Measurements from ENCODE around the gene GCSAM.

The GCSAM gene

DNA sequence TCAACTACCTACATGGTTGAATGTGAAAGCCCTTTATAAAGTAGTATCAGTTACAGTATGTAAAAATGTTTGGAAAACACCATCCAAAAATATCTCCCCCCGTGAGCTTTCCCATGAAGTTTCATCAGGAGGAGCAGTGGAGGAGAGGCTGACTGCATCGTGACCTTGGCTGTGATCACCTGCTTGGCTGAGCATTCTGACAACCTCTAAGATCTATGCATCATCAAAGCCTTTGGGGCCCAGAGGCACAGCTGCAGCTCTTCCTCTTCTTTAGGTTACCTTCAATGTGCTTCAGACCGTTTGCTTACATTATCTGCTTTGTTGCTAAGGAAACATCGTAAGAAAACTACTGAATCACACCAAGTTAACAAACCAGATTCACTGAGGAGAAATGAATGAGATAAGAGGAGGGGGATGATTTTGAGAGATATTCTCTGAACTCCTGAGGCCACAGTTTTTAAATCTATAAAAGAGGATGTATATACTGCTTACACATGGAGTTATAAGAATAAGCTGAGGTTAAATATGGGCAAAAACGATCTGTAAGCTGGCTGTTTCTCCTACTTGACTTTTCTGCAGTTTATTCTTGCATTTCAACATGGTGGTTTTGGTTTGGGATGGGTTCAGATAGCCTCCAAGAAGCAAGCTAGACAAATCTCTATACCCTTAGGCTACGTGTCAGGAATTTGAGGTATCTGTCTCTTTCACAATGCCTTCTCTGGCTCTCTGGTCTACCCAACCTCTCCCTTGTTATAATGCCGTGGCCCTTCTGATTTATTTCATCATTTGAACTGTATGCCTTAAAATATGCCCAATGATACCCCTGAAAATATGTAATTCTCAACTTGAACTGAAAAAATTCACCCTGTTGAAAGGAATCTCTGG, 4.0 kb downstream of the GCSAM start:
- DNase-seq = peak; percentile 34

DNA sequence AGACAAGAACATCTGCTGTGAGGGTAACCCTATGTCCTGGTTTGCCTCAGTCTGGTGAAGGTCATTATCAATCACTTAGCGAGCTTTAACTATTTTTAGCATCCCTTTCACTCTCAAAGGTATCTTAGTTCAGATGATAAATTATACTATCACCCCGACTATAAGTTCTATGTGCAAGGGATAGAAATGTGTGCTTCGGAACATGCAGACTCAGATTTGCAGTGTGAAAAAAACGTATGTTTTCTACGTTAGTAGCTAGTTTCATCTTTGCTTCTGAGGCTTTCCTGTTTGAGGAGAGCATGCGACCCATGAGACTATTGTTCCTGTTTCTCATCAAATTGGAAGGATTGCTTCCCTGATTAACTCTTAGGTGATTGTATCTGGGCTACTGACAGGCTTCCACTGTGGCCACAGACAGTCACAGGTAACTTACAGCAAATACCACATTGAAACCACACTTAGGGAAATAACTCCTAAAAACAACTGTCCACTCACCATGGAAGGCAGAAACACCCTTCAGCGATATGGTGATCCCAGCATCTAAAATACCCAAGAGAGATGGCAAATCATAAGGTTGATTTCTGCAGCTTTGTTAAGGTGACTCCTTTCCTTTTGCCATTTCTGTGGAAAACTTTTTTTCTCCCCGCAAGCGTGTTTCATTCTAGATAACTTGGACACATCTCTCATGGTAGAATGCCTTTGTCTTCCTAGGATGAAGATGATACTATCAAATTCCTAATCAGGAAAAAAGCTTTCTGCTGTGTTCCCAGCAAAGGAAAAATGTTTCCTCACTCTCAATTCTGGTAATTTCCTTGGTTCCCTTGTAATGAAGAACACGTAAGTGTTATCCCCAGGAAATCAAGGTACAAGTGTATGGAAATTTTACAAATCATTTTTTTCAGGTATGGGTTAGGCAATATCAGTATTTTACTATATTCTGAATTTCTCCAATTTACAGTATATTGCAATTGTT, 5.2 kb downstream of the GCSAM start:
- DNase-seq = no peak

DNA sequence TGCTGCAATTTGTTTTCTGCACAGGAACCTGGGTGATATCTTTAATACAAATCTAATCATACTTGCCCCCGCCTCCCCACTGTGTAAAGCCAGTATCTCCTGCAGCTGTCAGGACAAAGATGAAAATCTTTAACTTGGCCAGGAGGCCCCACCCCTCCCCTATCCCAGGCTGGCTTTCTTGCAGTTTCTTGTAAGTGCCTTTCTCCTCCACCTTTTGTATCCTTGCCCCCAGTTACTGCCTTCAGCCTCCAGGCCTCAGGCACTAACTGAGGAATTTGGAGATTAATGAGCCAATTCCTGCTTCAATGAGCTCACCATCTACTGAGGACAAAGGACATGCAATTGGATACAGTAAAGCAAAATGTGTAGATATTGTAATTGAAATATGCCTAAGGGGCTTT, 6.5 kb downstream of the GCSAM start:
- DNase-seq = peak; percentile 23

DNA sequence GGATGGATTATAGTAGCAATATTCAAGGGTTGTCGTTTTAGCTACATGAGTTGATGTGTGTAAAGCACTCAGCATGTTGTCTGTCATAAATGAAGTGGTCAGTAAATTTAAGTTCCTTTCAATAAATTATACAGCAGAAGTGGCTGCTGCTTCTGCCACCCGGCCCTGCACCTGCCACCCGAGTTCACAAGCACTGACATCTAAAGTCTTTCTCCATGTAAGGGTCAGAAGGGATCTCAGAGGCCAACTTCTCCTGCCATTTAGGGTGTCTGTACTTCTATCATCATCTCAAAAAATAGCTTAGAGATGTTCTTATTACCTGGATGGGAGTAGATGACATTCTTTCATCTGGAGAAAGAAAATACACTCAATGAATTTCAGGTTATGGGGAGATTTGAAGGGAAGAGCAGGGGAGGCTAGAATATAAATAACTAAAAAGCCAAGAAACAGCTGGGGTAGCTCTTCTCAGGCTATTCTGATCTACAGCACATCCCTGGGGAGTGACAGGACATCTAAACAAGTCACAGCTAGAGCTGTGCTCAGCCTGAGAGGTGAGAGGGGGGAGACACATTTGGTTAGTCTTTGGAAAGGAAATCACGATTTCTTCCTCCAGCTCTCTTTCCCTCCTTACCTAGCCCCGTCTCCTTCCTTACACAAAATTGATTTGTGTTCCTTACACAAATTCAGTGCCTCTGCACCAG, 8.0 kb downstream of the GCSAM start:
- DNase-seq = no peak

DNA sequence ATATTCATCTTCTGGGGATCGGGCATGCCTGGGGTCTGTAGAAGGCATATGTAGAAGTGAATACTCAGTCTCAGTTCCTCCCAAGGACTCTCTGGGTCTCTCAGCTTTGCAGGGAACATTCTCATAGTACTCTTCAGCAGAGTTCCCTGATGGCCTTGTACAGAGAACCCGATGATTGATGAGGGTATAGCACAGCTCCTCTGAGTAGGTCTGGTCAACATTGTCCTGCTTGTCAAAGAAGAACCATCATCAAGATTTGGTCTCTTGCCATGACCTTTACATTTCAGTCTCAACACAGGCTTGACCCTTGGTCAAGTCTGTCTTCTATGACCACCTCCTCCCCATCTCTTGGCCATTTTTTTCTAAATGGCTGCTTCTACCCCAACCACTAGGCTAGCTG, 9.5 kb downstream of the GCSAM start:
- no peak for DNase-seq

DNA sequence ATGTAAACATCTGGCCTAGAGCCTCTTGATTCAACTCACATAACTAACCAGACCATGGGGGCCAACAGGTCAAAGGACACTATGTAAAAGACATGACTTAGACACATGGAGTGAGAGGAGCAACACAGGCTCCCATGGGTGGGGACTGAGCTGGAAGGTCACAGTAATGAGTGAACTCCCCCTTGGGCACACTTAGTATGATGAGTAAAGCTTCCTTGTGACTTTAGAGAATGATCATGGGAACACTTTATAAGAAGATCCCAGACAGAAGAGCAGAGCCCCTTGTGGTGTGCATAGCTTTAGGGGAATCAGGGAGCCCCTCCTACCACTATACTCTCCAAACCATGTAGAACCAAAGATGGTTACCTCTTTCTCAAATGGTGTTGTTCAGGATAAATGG, 10.2 kb downstream of the GCSAM start:
- DNase-seq = no peak

DNA sequence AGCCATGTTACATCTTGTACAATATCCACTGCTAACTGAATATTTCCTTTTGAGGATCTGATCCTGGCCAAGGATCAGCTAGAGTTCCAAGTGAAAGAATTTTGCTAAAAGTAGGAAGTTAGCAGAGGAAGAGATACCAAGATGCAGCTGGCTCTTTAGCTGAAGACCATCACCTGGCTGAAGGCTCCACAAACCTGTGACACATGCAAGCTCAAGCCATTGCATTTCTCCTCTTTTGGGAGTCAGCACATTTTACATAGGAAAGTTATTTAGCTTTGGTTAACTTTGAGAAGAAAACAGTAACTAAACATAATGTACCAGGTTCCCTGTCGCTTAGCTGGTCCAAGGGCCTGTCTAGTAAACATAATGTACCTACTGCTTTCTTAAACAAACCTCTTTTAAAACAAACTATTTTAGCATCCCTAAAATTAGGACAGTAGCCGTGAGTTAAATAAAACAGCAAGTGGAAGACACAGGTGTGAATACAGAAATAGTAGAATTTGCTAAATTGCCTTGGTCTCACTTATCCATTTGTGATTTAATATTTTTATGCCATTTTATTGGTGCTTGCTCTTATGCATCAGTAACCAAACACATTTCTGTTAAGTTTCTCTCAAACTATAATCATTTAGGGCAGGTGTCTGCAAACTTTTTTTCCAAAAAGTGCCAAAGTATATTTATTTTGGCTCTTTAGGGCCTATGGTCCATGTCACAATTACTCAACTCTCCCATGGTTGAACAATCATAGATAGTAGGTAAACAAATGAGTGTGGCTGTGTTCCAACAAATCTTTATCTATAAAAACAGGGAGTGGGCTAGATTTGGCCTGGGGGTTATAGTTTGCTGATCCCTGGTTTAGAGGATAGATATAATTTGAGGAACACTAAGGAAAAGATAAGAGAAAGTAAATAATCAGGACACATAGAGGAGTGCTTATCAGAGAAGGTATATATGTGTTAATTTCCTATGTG, 11.2 kb downstream of the GCSAM start:
- DNase-seq = no peak

DNA sequence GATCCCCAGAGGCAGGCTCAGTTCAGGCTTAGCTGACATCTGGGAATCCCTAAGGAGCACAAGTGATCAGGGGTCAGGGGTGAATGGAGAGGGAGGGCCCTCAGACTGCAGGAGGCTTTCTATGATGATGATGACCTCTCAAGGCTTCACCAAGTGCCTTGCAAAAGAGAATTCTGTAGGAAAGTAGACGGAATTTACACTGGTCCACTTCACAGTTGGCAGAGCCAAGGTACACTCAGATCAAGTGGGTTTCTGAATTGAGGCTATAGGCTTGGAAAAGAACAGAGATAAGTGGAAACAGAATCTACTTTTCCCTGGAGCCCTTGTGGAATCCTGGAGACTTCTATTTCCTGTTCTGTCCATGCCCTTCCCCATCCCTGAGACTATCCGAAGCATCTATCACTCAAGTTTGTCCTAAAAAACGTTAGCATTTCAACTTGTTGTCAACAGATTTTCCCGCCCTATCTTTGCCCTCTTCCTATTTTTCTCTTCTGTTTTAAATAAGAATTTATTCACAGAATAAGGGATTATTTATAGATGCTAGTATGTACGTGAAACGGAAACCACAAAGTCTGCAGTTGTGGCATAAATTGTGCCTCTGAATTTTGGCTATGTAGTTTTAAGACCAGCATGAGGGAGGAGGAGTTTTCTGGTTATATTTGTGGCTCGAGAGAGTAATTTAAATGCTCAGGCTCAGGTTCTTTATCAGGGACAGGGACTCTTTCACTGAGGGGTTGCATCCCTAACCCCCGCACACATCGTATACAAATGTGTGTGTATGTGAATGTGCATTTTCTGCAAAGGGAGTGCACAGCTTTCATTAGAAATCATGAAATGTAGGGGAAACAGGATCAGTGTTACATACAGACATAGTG, 12.8 kb downstream of the GCSAM start:
- DNase-seq = no peak

DNA sequence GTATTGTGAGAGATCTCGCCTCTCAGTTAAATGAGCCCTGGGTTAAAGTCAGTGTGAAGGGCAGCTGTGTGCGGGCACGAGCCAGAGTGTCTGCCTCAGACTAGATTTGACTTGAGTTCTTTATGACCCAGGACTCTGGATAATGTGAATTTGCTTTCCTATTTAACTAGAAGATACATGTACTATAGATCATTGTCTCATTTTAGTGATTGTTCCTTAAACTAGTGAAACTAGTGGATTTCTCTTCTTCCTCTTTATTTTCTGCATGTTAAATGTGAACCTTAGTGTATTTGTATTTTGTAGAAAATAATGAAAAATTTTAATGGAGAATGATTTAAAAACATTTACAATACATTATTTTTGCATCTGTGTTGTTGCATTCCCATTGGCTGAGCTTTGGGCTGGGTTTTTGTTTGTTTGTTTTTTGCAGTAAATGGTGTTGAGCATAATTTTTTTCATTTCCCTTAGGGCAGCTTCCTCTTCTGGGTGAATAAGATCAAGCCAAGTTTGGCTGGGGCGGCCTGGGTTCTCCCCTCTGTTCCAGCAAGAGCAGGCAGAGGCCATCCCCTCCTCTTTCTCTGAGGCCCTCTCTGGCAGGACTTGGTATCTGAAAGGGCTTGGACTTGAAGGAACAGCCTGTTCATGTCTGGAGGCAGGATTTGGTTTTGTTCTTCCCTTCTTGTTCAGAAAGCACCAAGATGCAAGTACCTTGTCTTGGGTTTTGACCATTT, 15.0 kb downstream of the GCSAM start:
- no peak for DNase-seq

DNA sequence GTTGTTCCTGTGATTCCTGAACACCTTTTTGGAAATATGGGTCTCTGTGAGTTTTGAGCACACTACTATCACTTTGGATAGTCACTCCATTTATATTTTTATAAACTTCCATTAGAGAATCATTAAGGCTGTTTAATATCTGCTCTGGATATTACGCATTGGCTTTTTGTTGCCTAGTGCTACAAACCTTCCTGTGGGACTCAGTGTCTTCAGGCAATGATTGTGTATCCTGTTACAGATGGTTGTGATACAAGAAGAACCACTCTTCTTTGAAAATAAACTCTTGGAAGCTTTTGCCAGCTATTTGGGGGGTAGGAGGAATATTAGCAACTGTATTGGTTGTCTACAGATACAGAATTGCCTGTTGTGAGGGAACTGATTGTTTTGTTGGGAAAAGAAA, 15.6 kb downstream of the GCSAM start:
- no peak for DNase-seq

DNA sequence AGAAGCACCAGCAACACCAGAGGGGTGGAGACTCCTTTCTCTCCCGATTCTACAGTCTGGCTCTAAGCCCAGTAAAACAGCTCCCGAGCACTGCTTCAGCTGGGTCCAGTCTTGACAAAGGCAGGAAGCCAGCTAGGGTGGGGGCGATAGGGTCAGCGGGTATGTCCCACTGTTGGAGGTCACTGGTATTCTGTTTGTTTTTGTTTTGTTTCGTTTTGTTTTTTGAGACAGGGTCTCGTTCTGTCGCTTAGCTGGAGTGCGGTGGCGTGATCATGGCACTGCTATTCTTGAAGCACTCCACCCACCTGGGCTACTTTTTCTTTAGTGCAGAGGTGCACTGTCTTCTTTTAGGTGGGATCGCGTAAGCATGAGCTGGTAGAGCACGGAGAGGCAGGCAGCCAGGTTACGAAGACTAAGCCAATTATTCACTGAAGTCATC, 16.3 kb downstream of the GCSAM start:
- DNase-seq = no peak

DNA sequence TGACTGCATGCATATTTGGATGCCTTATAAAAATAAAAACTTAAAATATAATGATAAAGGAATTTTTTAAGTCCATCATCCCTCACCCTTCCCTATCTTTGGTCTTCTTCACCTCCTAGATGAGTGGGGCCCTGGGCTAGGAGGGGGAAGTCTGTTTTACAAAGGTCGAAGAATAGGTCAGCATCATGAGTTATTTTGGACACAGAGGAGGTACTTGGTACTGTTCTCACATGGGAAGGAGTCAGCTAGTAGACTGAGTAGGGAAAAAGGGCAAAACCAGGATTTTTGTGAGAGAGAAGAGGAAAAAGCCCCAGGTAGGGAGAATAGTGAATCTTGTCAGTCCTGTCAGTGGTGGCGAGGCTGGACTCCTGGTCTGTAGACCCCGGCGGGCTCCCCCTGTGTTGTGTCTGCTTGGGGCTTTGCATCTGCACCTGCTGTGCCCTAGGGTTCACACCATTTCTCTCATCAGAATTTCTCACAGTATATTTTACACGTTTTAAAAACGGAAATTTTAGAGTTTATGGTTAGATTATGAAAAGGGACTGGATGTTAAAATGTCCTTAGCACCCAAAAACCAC, 17.2 kb downstream of the GCSAM start:
- no peak for DNase-seq

DNA sequence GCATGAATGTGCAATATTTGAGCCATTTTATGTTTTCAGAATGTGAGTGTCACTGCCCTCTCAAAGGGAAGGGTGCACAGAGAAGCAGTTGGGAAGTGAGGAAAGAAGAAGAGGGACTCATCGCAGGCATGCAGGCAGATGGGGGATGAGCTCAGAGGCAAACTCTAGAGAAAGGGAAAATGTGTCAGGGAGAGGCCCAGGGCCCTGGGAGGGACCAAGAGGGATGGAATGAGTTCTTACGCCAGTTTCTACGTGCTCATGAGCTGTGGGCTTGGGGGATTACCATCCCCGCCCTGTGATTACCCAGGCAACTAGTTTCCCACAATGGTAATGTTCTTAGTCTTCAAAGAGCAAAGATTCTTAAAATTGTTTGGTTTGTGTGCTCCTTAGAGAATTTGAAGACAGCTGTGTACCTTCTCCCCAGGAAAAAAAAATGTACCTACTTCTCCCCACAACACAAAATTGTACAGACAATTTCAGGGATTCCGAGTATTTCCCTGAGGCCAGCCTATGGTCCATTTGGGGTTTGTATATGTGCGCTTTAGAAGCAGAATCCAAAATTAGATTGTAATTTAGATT, 17.8 kb downstream of the GCSAM start:
- peak; percentile 12 for DNase-seq

DNA sequence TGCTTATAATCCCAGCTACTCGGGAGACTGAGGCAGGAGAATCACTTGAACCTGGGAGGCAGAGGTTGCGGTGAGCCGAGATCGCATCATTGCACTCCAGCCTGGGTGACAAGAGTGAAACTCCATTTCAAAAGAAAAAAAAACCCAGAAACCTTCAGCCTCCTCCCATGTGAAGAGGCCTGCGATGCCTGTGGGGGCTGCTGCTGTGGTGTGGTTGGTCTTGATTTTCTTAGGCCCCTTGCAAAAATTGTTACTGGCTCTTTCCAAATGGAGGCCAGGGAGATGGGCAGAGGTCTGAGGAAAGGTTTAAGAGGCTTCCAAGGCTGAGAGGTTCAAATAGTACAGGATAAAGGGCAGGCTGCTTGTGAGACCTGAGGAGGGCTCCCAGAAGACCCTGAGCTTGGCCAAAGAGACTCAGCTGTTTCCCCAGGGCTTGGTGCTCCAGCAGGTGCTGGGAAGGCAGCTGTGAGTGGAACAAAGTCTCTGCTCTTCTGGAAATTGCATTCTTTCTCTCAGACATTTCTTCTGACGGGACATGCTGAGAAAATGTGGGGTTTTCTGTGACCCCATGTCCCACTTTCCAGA, 18.4 kb downstream of the GCSAM start:
- DNase-seq = no peak

DNA sequence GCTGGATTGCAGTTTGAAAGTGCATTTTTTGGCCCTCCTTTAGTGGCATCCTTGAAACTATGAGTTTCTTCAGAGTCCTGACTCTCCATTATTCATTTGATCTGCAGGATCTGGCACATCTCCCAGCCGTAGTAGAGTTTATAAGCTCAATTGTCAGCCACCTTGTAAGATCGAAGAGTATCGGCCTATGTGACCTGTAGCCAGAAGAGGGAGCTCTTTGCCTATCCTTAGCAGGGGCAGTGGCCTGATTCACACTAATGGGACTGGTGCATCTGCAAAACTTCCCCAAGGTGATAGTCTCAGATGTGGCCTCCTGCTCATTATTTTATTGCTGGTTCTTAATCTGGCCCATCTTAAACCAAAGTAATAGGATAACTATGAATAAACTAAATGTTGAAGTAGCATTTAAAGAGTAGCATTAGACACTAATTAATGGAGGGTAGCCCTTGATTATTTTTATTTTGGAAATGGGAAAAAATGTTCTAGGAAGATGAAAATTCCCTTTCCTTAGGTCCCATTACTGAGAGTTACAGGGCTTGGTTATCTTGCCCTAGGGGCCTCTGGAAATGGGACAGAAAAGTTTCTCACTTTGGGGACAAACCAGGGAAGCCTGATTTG, 21.2 kb downstream of the GCSAM start:
- peak; percentile 64 for DNase-seq

DNA sequence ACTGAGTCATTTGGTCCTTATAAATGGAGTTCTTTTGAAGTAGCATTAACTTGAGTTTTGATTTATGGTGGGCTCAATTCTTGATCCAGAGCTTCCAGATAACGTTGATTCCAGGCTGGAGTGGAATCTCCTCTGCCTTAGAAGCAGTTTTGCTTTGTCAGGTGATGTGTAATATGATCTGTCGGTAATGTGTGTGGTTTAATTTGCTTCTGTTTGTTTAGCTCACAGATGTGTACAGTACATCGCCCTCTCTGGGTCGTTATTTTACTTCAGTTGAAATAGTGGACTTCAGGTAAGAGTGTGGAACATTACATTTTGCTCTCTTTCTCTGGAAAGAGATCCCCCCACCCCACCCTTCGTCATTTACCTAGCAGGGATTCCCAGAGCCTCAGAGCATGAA, 23.7 kb downstream of the GCSAM start:
- no peak for DNase-seq

DNA sequence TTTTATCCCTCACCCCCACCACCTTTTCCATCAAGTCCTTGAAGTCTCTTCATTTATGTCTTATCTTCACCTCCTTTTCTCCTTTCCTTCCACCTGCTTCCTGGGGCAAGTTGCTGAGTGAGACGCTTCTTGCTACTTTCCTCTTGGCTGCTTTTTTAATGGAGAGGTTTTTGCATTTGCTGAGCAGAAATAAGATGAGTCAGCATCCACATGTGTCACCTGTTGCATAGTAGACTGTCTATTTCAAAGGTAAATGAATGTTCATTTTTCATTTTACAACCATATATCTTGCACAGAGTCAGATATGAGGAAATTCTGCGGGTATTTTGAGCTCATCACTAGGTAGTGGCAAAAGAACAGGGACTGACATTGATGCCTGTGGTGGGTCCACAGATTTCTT, 28.3 kb downstream of the GCSAM start:
- DNase-seq = no peak

DNA sequence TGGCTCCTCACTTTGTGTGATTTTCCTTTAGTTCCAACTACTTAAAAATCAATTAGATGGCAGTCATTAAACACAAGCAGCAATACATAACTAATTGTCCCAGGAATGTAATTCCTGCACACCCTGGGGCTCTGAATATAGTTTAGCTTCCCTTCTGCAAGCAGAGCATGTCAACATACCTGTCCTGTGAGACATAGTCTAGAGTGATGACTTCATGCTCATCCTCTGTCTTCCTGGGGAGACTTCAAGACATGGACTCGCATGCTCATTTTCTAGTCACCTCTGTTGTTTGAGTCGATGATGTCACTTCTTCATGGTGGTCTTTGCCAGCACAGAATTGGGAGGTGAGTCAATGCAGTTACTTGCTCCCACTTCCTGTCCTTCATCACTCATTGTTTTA, 31.1 kb downstream of the GCSAM start:
- peak; percentile 91 for DNase-seq

DNA sequence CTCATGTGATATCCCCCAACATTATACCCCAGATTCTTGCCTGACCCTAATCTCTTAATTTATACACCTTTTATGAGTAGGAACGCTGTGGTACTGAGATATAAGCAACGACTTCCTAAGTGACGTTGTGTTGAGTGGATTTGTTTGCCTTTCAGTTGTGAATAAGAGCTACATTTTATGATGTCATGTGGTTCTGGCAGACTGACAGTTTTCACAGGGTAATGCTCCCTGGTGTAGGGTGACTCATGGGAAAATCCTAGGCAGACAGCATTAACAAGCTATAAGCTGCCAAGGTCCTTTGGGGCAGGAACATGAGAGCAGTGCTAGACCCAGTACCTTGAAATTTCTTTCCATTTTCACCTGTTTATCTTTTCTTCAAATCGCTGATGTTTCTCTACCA, 35.7 kb downstream of the GCSAM start:
- DNase-seq = peak; percentile 99
